HUES64 (cell line): ENCODE results near the gene CXCL17.

Source experiments
- H3K27ac ChIP-seq: 2 replicates; pipeline ENCODE4 v1.7.0; 2013; ENCODE audit warnings: low read depth, low read length, inconsistent platforms
- H3K27me3 ChIP-seq: 2 replicates; pipeline ENCODE4 v1.6.1; 2013; ENCODE audit warnings: mild to moderate bottlenecking, low read length; ENCODE audit not compliant: insufficient read depth
- H3K36me3 ChIP-seq: 2 replicates; pipeline ENCODE4 v1.6.1; 2013; ENCODE audit warnings: mild to moderate bottlenecking, low read length; ENCODE audit not compliant: insufficient read depth
- H3K4me1 ChIP-seq: 2 replicates; pipeline ENCODE4 v1.6.1; 2013; ENCODE audit warnings: mild to moderate bottlenecking, low read length, moderate library complexity; ENCODE audit not compliant: insufficient read depth
- H3K4me3 ChIP-seq: 2 replicates; pipeline ENCODE4 v1.5.1; 2013; ENCODE audit warnings: mild to moderate bottlenecking, low read length, moderate library complexity
- H3K9ac ChIP-seq: 2 replicates; pipeline ENCODE4 v1.6.1; 2013; ENCODE audit warnings: mild to moderate bottlenecking, low read depth, low read length
- H3K9me3 ChIP-seq: 2 replicates; pipeline ENCODE4 v1.6.1; 2013; ENCODE audit warnings: low read depth, low read length; ENCODE audit not compliant: insufficient read depth
- WGBS: fragments of 150-250, 120-280 bp; methylation state at CpG from one replicate; pipeline ENCODE4 v1.1.7; 2013; ENCODE audit warnings: missing lambda C conversion rate; 5-methylcytosine and 5-hydroxymethylcytosine counted together

CXCL17 gene

DNA sequence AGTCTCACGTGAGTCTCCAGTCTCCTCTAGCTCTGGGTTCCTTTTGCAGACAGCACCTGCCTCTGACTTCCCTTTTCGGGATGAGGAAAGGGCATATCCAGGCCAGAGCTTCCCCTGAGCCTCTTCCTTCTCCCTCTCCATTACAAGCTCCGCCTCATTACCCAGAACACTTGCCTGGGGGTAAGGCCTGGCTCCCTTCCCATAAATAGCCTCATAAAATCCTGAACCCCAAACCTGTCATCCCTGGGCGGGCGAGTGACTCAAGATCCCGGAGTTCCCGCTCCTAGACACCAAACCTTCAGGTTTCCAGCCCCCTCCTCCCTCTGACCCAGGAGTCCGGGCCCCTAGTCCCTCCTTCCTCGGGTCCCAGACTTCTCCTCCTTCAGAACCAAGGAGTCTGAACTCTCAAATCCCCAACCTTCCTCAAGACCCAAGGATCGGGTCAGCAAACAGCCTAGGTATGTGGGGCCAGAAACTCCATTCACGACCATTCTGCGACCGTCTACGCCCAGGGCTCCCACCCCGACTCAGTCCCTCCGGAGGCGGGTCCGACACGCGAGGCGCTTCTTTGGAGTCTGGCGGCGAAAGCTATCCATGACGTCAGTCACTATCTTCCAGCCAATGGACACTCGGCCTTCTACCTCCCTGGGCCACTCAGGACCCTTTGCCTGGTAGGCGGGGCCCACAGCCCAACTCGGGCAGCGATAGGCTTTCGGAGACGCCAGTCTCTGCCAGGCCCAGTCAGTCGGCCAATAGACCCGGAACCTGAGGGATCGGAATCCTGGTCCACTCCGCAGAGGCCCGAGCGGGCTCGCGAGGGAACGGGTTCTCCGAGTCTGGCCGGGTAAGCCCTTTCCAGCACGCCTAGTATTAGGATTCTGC lies 46.1 kb downstream of the CXCL17 start:
- Histone ChIP-seq H3K9me3 (no peaks in the 10 kb centered on the region), H3K4me1 (peaks cover 4% of the 10 kb centered on the region), H3K27ac (peak overlapping the region; percentile 69), H3K27me3 (peaks cover 7% of the 10 kb centered on the region), H3K36me3 (no peaks in the 10 kb centered on the region), H3K9ac (peak overlapping the region; percentile 62), H3K4me3 (peak overlapping the region; percentile 75)
- WGBS: 2% methylated on average over 42 of the region's 42 CpGs

DNA sequence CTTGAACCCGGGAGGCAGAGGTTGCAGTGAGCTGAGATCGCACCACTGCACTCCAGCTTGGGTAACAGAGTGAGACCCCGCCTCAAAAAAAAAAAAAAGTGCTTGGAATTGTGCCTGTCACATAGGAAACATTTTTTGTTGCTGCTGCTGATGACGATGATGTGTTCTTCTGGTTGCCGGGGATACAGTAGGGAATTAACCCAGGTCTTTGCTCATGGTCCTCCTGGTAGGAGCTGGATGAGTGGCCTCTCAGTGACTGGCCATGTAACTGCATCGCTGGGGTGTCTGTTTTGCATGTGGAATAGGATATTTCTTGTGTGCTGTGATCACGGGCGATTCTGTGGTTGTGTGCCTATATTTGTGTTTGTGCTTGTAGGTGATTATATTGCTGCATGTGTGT lies 48.0 kb downstream of the CXCL17 start:
- WGBS: 89% methylated on average over 8 of the region's 8 CpGs
- Histone ChIP-seq H3K36me3 (no peaks in the 10 kb centered on the region), H3K4me1 (peaks cover 4% of the 10 kb centered on the region), H3K9me3 (no peaks in the 10 kb centered on the region), H3K4me3 (no peak overlapping the region), H3K27ac (no peak overlapping the region), H3K9ac (no peak overlapping the region), H3K27me3 (peaks cover 23% of the 10 kb centered on the region)

- Histone ChIP-seq H3K36me3 (no peaks in the 10 kb centered on the region), H3K9me3 (no peaks in the 10 kb centered on the region), H3K9ac (no peak overlapping the region), H3K4me3 (no peak overlapping the region), H3K27me3 (peaks cover 27% of the 10 kb centered on the region), H3K27ac (no peak overlapping the region), H3K4me1 (peaks cover 4% of the 10 kb centered on the region)
- WGBS: 73% methylated on average over 4 of the region's 4 CpGs
Observed at GRCh38 chr19:42392165-42392564, 50.6 kb downstream of the CXCL17 start.

GRCh38 chr19:42389899-42390298 lies 52.8 kb downstream of the CXCL17 start, which contains the start of gene CNFN:
Gene CNFN (minus strand): TSS chr19:42390297. CDS start chr19:42389037, 1,260 bp downstream.
- 68% methylated on average over 12 of the region's 12 CpGs for WGBS
- no peak within 1 kb of the TSS for H3K27ac ChIP-seq
- no peak within 1 kb of the TSS for H3K9ac ChIP-seq
- peaks cover 27% of the 10 kb centered on the region for H3K27me3 ChIP-seq
- H3K4me3 ChIP-seq: no peak within 1 kb of the TSS
- no peaks in the 10 kb centered on the region for H3K4me1 ChIP-seq
- no peaks in the 10 kb centered on the region for H3K9me3 ChIP-seq
- no peaks in the 10 kb centered on the region for H3K36me3 ChIP-seq

- H3K27ac ChIP-seq: no peak overlapping the region
- 90% methylated on average over 20 of the region's 20 CpGs for WGBS
- peaks cover 27% of the 10 kb centered on the region for H3K27me3 ChIP-seq
- H3K9me3 ChIP-seq: no peaks in the 10 kb centered on the region
- no peak overlapping the region for H3K9ac ChIP-seq
- no peaks in the 10 kb centered on the region for H3K4me1 ChIP-seq
- H3K4me3 ChIP-seq: no peak overlapping the region
- no peaks in the 10 kb centered on the region for H3K36me3 ChIP-seq
Observed at GRCh38 chr19:42388851-42389489, 53.8 kb downstream of the CXCL17 start.

GRCh38 chr19:42386974-42387707 lies 55.6 kb downstream of the CXCL17 start:
- peak overlapping the region; percentile 86; the same call in 1 of the 2 replicates for H3K27ac ChIP-seq
- peak overlapping the region; percentile 85 for H3K4me3 ChIP-seq
- peaks cover 25% of the 10 kb centered on the region for H3K27me3 ChIP-seq
- H3K4me1 ChIP-seq: no peaks in the 10 kb centered on the region
- peak overlapping the region; percentile 95 for H3K9ac ChIP-seq
- WGBS: 1% methylated on average over 48 of the region's 48 CpGs
- no peaks in the 10 kb centered on the region for H3K9me3 ChIP-seq
- no peaks in the 10 kb centered on the region for H3K36me3 ChIP-seq

- Histone ChIP-seq H3K9ac (no peak overlapping the region), H3K9me3 (no peaks in the 10 kb centered on the region), H3K4me1 (no peaks in the 10 kb centered on the region), H3K27ac (no peak overlapping the region), H3K27me3 (no peaks in the 10 kb centered on the region), H3K36me3 (0 out of 2 replicates have a peak, but pooled peaks cover 1% of the 10 kb centered on the region), H3K4me3 (no peak overlapping the region)
- 91% methylated on average over 6 of the region's 6 CpGs for WGBS
Observed at GRCh38 chr19:42380155-42380554, 62.6 kb downstream of the CXCL17 start.
